Measurements from ENCODE around the gene CIDEC. TPM values are rescaled to one million over a fixed set of nuclear protein-coding genes. Genes with fewer than 3 reads are reported as not detected.

The CIDEC gene
- total and polyA plus RNA-seq, 2 of the 8 experiments (the other 6 are each of a cell fraction or from before 2014, with no cell fraction given), result not detected

- TF ChIP-seq EP300 (IDR thresholded peaks at IDR 0.05; ENCODE audit: borderline replicate concordance in 1 of 2, low read depth in 2 of 2, low read length in 2 of 2), result peak in 1 of 2 experiments; percentile 71; a peak in 1 of 3 replicates
Observed at GRCh38 chr3:9916734-9917680, 37.0 kb upstream of the CIDEC start, which contains the start of gene IL17RC (continued).

Measured in H1 (cell line).